CMK (cell line): ENCODE data around the gene CPLANE1.
A peak's percentile ranks its signal among the peaks of the same experiment; 100 is the strongest.
"Not testable (repeated sequence)": the region's sequence is repeated elsewhere in the genome, so short reads cannot be mapped to it uniquely, and the experiment has no call there.

ENCODE experiments used
- DNase-seq: peaks from one replicate; pipeline ENCODE4 v3.0.0-alpha.2; 2010; ENCODE audit warnings: low read depth

The CPLANE1 gene

DNA sequence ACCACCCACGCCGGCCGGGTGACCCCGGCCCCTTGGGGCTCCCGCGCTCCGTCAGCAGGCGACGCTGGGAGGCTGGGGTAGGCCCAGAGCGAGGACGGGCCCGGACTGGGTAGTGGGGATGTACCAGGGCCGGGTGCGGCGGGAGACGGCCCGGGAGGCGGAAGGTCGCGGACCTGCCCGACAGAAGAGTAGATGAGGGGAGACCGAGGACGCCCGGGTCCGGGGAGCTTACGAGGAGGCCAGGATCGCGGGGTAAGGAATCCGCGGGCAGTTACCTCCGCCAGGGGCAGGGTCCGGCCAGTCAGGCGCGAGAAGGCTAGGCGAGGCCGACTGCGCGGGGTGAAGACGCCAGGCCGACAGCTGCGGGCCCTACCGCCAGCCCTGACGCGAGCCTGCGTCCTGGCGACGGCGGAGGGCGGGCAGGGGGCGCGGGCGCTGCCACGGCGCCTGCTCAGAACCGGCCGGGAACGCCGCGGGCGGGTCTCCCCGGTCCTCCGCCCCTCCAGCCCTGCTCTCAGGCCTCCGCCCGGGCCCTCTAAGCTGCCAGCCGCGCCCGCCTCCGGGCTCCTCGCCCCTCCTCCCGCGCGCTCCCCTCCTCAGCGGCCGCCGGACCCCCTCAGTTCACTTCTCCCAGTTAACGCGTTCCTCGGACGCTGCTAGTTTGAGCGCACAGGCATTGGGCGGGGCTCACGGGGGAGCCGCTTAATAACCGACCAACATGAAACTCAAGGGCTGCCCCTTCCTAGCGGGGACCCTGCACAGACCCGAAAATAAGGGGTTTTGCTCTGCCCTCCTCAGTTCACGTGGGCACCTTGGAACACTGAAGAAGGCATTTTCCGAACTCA lies at the start of gene CPLANE1:
TSS of gene CPLANE1 (minus strand) at position 407 of the 845 bp plus-strand sequence. CDS start 1,678 bp downstream, outside the sequence.
- DNase-seq = peak; percentile 39

DNA sequence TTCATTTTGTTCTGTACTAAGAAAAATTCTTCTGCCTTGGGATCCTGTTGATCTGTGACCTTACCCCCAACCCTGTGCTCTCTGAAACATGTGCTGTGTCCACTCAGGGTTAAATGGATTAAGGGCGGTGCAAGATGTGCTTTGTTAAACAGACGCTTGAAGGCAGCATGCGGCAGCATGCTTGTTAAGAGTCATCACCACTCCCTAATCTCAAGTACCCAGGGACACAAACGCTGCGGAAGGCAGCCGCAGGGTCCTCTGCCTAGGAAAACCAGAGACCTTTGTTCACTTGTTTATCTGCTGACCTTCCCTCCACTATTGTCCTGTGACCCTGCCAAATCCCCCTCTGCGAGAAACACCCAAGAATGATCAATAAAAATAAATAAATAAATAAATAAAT lies 47.1 kb upstream of the CPLANE1 start:
- not testable (repeated sequence) for DNase-seq

DNA sequence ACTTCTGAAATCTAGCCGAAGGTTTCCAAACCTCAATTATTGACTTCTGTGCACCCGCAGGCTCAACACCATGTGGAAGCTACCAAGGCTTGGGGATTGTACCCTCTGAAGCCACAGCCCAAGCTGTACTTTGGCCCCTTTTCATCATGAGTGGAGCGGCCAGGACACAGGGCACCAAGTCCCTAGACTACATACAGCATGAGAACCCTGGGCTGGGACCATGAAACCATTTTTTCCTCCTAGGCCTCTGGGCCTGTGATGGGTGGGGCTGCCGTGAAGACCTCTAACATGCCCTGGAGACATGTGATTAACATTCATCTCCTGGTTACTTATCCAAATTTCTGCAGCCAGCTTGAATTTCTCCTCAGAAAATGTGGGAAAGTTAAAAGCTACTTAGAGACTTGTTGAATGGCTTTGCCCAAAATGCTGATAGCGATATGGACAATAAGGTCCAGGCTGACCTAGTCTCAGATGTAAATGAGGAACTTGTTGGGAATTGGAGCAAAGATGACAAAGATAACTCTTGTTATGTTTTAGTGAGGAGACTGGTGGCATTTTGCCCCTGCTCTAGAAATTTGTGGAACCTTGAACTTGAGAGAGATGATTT lies 34.1 kb upstream of the CPLANE1 start:
- DNase-seq = no peak

DNA sequence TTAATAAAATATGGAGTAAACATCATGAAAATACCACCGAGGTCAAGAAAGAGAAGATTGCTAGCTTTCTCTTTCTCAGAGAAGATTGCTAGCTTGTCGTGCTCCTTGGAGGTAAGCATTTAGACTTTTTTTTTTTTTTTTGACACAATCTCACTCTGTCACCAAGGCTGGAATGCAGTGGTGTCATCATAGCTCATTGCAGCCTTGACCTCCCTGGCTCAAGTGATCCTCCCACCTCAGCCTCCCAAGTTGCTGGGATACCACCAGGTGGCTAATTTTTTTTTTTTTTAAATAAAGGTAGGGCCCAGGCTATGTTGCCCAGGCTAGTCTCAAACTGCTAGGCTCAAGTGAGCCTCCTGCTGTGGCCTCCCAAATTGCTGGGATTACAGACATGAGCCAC lies 26.3 kb upstream of the CPLANE1 start:
- no peak for DNase-seq

DNA sequence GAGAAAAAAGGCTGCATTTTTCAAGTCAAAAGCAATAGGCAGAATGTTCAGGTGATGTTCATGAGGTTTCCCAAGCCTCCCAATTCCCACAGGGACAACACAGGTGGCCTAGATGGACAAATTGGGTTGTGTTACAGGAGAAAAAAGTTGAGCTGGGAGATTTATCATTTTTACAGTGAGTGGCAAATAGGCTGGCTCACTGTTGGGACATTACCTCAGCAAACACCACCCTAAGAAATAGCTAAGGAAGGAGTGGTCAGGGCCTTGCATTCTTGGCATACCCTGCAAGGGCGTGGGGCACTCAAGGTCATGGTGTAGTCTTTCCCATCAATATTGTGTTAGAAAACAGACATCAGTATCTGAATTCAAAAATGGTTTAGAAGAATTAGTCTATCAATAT lies 23.3 kb upstream of the CPLANE1 start:
- no peak for DNase-seq

DNA sequence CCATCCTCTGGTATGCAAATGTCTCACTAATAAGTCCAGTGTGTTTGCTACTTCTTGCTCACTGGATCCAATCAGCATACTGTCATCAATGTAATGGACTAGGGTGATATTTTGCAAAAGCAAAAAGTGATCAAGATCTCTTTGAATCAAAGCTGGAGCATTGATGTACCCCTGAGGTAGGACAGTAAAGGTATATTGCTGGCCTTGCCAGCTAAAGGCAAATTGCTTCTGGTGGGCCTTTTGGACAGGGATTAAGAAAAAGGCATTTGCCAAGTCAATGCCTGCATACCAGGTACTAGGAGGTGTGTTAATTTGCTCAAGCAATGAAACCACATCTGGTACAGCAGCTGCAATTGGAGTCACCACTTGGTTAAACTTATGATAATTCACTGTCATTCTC lies 18.9 kb upstream of the CPLANE1 start:
- DNase-seq = not testable (repeated sequence)

DNA sequence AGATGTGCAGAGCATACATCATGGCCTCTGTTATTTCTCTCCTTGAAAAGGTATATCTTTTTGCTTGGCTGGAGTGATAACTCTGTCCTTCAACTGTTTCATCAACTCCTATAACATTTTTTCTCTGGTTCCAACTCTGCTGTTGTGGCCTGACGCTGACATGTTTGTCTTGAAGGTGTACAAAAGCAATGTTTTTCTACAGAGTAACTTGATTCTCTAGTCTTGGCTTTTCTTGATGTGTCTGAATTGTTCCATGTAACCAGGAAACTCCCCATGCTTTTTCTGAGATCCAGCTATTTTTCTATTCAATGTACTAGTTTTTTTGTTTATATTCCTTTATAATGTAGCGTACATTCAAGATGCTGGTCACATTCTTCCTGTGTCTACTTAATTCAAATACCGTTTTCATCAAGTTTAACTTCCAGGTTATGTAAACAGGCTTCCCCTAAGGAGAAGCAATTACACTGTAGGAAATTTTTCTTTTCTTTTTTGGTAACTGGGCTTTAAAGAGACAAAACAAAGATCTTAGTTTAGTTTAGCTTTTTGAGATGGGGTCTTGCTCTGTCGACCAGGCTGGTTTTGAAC lies 6.7 kb upstream of the CPLANE1 start:
- DNase-seq = no peak

DNA sequence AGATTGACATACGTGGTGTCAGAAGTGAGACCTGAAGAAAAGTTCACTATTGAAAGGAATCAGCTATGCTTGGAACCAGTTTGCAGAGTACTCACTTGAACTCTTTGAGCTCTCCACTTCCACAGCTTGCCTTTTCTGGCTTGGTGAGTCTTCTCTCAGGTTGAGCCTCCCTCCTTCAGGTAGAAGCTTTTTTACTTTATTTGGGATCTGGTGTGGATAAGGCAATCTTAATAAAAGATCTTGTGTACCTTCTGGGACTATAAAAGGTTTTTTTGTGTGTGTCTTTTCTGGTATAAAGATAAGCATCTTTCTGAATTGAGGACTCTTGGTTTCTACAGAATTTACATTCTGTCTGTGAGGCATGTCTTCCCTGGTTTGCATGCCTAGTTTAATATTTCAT lies 5.4 kb upstream of the CPLANE1 start:
- DNase-seq = no peak

DNA sequence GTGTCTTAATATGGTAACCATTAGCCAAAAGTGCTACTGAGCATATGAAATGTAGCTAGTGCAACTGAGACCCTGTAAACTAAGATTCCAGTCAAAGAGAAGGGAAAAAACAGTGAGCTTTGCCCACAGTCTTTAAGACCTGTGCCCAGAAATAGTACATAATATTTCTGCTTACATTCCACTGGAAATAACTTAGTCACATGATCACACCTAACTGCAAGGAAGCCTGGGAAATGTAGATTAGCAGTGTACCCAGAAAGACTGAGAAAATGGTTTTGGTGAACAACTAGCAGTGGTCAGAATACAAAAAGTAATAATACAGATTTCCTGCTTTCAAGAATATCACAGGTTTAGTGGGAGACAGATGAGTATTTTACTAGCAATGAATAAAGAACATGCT lies 2.5 kb upstream of the CPLANE1 start:
- DNase-seq = no peak

DNA sequence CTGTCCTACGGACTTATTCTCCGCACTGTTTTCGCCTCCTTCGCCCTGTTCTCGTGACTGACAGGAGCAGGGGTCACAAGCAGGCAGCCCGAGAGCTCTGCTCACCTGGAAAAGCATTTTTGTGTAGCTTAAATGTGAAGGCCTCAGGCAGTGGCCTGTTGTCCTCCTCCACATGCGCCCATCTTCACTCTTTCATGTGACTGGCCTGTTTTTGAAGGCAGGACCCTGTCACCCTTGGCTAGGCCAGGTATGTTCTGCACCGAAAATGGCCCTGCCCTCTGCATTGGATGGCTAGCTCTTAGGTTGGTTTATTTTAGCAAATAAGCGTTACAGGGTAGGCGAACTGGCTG lies 614 bp upstream of the CPLANE1 start:
- DNase-seq = no peak

DNA sequence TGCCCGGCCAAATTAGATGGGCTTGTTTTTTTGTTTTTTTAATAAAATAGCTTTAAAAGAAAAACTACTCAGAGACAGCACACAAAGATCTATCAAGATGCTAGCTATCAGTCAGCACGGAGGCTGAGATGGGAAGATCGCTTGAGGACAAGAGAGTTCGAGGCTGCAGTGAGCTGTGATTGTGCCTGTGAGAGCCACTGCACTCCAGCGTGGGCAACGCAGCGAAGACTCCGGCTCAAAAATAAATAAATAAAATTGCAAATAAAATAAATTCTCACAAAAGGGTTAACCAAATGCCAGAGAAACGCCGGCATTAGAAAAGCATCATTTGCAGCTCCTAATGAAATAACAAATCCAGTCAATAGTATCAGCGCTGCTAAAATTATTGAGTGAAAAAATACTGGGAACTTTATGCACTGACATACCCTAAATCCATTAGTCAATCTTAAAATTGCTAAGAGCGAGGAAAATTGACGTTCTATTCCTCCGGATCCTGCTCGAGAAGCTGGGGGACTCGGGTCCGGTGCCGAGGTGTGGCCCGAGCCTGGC lies 681 bp downstream of the CPLANE1 start:
- no peak for DNase-seq

DNA sequence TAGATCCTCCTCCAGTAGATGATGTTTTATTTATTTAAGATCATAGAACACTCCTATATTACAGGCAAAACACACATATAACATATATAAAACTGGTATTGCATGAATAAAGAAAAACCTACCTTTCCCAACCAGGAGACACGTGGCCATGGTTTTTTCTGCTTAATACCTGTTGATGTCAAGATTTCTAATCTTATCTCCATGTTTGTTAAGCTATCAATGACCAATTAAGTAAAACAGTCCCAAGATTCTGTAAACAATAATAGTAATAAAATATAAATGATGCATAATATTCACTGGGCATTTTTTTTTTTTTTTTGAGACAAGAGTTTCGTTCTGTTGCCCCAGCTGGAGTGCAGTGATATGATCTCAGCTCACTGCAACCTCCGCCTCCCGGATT lies 1.7 kb downstream of the CPLANE1 start:
- DNase-seq = no peak

DNA sequence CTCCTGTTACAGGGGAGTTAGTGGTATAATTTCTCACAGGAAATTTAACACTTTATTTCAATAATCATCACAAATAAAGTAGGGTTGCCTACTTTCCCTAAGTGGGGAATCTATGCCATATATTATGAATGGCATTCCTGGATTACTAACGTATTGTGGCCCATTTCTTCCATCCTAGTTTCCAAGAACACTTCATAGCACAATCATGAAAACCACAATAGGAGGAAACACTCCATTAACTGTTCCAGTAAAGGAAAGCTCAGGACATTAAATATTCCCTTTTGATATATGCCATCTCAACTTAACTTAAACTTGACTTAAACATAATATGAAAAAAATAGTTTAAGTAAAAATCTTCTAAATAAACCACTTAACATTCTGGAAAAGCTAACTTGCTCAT lies 2.1 kb downstream of the CPLANE1 start:
- no peak for DNase-seq

DNA sequence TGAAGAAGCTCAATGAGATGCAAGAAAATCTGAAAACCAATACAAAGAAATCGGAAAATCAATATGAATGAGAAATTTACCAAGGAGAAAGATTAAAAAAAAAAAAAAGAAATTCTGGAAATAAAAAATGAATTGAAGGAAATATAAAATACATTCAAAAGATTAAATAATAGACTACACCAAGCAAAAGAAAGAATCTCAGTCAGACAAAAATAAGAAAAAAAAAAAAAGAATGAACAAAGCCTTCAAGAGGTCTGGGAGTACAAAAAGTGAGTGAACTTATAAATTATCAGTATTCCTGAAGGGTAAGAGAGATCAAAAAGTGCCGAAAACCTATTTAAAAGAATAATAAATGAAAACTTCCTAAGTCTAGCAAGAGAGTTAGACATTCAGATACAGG lies 14.9 kb downstream of the CPLANE1 start:
- no peak for DNase-seq

DNA sequence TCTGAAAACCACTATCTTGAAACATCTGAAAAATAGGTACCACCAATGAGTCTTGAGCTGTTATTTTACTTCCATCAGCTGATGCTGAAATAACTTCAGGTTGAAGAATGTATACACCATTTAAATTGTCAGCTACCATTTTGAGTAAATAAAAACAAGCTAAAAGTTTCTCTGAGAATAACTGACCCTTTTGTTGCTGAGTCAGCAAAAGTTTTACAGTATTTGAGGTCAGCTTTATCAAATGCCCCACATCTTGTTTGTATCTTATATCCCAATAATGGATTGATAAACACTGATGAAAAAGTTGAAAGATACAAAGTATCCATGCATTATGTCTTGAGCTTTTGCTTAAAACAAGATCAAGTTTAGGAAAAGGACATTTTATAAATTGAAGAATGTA lies 22.8 kb downstream of the CPLANE1 start:
- DNase-seq = no peak

DNA sequence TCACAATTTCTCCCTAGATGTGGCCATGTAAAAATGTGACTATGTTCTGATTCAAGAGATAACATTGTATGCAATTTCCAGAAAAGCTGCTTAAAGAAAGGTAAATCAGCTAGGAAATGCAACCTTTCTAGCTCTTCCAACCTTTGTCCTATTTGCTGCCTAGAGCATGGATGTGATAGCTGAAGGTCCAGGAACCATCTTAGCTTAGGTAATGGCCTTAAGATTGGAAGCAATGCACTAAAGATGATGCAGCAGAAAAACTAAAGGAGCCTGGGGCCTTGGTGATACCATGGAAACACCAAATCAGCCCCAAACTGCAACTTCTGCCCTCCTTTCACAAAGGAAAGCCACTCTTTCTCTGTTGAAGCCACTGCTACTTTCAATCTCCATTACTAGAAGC lies 27.0 kb downstream of the CPLANE1 start:
- DNase-seq = no peak

DNA sequence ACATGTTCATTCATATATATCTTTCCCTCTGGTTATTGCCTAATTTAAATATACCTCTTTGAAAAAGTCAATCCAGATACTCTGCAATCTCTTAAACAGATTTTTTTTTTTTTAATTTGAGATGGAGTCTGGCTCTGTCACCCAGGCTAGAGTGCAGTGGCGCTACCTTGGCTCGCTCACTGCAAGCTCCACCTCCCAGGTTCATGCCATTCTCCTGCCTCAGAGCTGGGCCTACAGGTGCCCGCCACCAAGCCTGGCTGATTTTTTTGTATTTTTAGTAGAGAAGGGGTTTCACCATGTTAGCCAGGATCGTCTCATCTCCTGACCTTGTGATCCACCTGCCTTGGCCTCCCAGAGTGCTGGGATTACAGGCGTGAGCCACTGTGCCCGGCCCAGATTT lies 28.8 kb downstream of the CPLANE1 start:
- DNase-seq = not testable (repeated sequence)

DNA sequence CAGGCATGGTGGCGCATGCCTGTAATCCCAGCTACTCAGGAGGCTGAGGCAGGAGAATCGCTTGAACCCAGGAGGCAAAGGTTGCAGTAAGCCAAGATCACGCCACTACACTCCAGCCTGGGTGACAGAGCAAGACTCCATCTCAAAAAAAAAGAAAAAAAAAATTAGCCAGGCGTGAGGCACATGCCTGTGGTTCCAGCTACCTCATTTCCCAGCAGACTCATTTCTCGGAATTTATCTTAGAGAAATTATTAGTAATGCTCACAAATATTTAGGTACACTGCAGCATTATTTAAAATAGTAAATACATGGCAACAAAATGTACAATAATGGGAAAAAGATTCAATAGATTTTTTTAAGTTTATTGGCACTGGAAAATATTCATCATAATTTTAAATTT lies 29.8 kb downstream of the CPLANE1 start:
- DNase-seq = not testable (repeated sequence)

DNA sequence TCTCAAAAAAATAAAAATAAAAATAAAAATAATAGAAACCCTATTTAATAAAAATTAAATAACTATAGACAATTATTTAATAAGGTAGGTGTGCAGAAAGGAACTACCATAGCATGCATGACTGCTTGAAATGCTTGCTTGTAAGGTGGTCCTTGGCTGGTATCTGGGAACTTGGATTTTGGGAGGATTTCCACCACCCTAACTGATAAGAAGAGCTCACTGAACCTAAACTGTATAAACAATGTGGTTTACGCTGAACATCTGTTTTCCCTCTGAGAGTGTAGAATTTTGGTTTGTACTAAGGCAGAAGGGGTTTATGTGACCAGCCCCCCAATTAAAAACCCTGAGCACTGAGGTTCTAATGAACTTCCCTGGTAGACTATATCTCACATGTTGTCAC lies 31.2 kb downstream of the CPLANE1 start:
- no peak for DNase-seq

DNA sequence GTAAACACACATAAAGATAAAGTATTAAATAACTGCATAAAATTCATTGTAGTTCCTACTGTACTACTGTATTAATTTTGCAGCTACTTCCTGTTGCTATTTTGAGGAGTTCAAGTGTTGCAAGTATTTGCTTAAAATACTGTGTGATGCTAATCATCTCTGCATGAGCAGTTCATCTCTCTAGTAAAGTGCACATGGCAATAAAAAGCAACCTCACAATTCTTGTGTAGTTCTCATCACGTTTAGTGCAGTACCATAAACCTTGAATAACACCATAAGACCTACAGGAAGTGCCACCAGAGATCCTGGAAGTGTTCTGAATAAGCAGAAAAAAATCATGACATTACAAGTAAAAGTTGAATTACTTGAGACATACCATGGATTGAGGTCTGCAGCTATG lies 34.6 kb downstream of the CPLANE1 start:
- DNase-seq = no peak

DNA sequence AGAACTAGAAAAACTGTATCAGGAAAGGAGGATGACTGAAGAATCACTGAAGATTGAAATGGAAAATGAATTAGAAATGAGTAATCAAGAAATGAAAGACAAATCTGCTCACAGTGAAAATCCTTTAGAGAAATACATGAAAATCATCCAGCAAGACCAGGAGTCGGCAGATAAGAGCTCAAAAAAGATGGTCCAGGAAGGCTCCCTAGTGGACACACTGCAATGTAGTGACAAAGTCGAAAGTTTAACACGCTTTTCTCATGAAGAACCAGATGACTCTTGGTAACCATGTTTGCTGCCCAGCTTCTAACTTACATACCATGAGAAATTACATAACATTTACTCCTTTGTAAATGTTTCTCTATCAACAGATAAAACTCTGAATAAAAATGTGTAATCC lies 37.1 kb downstream of the CPLANE1 start:
- no peak for DNase-seq

DNA sequence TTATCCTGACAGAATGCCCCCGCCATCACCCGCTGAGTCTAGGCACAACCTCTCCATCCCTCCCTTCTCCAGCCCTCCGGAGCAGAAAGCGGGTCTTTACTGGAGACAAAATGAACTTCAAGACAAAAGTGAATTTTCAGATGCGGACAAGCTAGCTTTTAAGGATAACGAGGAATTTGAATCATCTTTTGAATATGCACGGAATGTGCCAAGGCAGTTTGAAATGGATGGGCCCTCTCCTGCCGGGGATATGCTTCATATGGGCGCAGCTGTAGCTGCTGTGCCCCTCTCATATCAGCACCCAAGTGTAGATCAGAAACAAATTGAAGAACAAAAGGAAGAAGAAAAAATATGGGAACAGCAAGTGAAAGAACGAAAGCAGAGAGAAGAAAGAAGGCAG lies 37.5 kb downstream of the CPLANE1 start:
- DNase-seq = no peak
